GM18526 (cell line): Measurements from ENCODE around the gene GTPBP4.

Source experiments
- POLR2A ChIP-seq: IDR thresholded peaks from 3 replicates; pipeline ENCODE4 v1.6.1; 2011; ENCODE audit not compliant: insufficient read length; ENCODE audit errors: extremely low read depth

GTPBP4 gene

DNA sequence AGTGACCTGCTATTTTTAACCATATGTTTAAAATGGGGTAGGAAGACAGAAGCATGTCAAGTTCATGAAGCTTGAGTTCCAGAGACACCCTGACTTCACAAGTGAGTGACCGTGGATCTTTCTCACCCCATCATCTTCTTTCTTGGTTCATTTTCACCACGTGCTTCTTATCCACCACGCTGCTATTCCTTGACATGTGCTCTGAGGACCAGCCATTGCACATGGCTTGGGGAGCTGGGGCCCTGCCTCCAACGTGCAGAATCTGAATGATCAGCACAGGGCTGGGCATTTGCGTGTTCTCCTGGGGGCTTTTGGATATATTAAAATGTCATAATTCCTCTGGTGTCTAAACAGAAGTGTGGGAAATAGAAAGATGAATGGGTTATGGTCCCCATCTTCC lies 25.0 kb upstream of the GTPBP4 start:
- no peak for TF ChIP-seq POLR2A

DNA sequence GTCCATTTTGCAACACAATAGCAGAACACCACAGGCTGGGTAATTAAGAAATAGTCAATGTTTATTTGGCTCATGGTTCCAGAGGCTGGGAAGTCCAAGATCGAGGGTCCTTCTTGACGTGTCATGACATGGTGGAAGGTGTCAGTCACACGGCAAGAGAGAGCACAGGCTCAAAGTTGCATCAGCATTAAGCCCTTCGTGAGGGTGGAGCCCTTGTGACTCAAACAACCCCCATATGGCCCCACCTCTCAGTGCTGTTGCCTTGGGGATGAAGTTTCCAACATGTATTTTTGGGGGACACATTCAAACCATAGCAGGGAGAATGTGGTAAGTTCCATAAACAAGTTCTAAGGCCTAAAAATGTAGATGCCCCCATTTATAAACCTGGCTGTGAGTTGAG lies 24.6 kb upstream of the GTPBP4 start:
- no peak for TF ChIP-seq POLR2A

DNA sequence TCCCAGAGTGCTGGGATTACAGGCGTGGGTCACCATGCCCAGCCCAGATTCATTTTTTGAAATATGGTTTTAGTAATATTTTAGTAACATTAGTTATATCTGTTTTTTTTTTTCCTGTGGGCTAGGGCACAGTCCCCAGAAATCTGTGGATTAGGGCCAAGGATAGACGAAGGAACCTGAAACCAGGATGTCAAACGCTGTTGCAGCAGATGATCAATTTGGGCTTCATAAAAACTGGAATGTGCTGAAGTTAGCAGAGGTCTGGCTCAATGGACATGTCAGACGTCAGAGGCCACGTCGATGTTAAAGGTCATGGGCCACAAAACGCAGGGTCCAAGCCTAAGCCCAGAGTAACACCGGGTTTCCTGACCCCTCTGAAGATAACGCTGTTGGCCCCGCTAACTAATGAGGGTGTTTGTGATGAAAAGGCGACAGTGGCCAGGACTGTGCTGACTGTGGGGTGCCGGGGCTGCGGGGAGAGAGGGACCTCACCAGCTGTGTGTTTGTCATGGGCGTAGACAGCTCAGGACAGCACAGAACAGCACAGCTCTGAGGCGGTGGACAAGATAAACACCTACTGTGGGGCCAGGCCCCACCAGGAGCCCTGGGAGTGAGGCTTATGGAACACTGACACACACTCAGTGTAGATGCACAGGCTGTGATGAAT lies 23.8 kb upstream of the GTPBP4 start:
- TF ChIP-seq POLR2A: no peak

DNA sequence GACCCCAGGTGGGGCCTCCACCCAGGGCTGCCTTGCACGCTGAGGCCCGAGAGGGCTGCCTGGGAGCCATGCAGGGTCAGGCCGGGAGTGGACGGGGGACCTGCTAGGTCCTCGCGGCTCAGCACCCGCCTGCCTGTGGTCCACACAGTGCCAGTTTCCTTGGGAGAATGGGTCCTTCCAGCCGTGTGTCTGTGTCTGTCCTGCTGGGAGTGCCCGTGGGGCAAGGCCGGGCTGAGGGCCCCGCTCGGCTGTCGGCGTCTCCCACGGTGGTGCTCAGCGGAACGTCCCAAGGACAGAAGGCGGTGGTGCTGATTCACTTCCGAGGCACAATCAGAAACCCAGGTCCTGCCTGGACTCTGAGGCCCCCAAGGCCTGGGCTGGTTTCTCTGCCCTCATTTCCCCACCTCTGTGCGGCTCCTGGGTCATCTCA lies 23.2 kb upstream of the GTPBP4 start:
- no peak for TF ChIP-seq POLR2A

DNA sequence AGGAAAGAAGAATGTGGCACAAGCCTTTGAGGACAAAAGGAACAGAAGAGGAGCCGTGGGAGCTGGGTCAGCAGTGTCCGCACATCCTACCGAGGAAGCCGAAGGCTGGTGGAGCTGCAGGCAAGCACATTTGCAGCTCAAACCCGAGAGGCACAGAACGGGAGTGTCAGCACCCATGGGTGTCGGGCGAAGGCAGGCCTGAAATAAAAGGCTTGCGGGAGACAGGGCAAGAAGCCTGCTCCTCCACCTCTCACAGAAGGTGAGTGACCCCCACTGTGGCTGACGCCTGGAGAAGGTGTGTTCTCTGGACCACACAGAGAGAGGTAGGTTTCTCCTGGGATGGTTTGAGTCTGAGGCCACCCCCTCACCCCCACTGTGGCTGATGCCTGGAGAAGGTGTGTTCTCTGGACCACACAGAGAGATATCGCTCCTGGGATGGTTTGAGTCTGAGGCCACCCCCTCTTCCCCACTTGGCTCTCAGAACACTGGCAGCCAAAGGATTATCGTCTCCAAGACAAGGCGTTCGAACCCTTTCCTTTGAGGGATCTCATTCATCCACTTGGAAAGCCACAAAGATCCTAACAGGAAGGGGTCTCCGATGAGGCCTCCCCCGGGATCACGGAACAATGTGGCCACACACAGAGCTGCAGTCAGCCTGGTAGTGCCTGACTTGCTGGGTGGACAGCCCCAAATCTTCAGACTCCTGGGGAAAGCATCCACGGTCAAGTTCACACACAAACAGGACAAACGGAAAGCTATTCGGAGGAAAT lies 21.6 kb upstream of the GTPBP4 start:
- TF ChIP-seq POLR2A: no peak

DNA sequence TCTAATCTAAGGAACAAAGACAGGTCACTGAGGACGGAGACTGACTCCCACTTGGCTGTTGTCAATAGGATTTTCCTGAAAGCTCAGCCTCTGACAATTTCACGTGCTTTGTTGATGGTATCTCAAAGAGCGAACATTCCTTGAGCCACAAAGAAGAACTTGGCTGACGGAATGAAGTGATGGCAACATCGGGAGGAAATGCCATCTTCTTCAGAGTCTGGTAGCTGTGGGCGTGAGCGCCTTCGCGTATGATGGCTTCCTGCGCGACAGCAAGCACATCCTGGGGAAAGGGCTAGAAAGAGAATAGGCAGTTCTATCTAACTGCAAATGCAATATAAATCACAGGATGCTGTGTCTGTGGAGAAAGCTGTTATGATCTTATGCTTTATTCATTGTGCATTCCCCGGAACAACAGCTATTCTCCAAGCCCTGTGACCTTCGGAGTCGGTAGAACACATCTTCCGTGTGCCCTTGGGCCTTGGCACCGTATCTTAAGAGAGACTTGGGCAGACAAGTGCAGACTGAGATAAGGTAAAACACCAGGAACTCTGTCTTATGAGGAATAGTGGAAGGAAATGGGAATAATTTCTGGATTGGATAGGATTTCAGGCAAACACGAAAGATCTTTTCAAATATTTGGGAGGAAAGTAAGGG lies 19.6 kb upstream of the GTPBP4 start:
- no peak for TF ChIP-seq POLR2A

DNA sequence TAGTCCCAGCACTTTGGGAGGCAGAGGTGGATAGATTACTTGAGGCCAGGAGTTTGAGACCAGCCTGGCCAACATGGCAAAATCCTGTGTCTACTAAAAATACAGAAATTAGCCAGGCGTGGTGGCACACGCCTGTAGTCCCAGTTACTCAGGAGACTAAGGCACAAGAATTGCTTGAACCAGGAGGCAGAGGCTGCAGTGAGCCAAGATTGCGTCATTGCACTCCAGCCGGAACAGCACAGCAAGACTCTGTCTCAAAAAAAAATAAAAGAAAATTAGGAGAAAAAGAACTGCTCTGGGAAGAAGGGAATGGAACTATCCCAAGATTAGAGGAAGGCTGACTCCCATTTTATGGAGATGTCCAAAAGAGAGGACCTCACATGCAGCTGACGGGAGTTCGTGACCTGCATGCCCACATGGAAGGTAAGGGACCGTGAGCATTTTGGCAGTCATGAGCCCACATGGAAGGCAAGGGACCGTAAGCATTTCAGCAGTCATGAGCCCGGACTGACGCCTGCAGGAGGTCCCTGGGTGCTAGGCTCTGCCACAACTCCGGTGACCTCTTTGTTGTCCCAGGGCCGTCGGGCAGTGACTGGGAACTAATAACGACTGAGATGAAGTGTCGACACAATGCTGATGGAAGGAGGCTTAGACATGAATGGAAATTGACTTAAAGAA lies 18.6 kb upstream of the GTPBP4 start:
- no peak for TF ChIP-seq POLR2A

DNA sequence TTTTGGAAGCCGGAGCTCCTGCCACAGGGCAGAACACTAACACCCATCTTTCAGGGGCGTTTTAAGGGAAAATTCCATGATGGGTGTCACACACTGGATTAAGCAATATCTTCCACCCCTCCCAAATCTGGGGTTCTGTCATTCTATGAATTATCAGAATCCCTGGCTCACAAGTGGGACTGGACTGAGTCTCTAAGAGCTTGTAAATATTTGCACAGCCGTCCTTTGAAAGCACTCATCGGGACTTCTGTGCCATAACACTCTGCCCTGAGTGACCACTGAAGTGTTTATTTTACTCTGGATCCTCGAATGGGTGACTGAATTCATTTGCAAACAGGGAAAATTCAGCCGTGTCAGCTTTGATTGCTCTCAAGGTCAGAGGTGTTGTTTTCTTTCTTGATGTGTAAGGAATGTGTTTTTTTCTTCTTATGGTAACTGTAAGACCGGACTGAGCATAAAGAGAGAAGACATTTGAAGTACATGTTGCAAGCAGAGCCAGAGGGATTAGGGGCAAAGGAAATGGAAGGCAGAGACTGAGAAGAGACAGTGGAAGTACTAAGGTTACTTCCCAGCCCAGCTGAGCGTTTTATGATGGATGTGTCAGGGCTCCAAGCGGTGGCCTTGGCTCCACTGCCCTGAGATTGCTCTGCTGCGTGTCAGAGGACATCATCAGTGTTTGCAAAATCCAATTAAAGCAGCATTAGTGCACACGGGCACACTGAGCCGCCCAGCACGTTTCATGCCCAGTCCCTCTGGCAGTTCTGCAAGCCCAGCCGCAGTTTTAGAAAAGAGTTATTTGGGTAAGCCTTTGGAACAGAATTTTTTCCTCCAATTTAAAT lies 17.7 kb upstream of the GTPBP4 start:
- no peak for TF ChIP-seq POLR2A

DNA sequence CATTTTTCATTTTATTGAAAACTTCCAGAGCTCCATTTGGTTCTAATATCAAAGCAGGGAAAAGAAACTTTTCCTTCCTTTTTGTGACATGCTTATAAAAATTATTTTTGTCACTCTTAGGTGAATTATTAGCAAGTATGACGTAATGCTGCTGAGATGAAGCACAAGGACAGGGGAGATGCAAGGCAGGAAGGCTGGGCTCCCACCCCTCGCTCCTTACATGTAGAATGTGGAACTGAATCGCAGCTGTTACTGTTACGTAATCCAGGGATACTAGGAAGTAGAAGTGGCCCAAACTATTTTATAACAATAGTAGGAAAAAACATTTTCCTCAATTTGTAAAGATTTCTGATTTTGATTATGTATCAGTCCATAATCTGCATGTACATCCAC lies 17.1 kb upstream of the GTPBP4 start:
- TF ChIP-seq POLR2A: no peak

DNA sequence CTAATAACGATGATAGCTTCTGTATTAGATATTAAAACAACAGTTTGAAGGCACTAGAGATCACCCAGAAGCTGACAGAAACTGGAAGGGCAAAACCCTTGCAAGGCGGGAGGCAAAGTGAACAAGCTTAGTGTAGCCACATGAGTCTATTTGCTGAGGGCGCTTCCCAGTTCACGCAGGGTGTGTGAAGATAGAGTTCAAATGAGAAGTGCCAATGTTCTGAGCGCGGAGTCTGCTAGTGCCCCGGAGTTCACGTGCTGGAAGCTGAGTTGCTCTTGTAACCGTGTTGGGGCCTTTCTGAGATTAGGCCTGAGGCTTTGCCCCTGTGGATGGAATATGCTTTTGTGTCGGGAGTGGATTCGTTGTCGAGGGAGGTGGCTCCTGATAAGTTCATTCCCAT lies 16.6 kb upstream of the GTPBP4 start:
- no peak for TF ChIP-seq POLR2A

DNA sequence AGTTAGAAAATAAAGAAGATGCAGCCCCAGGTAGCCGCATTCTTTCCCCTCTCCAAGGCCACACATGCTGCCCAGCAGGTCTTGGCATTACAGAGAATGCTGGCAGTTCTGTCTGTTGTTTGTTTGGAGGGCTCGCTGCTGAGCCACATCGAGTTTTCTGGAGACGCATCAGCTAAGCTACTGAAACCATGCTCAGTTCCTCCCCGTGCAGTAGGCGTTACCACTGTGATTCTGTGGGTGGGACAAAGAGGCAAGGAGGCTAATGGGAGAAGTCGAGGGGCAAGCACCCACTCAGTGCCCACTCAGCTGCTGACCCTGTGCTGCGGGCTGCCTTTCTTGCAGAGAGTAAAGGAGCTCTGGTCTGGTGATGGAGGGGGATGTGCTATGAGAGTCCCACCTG lies 15.5 kb upstream of the GTPBP4 start:
- no peak for TF ChIP-seq POLR2A

DNA sequence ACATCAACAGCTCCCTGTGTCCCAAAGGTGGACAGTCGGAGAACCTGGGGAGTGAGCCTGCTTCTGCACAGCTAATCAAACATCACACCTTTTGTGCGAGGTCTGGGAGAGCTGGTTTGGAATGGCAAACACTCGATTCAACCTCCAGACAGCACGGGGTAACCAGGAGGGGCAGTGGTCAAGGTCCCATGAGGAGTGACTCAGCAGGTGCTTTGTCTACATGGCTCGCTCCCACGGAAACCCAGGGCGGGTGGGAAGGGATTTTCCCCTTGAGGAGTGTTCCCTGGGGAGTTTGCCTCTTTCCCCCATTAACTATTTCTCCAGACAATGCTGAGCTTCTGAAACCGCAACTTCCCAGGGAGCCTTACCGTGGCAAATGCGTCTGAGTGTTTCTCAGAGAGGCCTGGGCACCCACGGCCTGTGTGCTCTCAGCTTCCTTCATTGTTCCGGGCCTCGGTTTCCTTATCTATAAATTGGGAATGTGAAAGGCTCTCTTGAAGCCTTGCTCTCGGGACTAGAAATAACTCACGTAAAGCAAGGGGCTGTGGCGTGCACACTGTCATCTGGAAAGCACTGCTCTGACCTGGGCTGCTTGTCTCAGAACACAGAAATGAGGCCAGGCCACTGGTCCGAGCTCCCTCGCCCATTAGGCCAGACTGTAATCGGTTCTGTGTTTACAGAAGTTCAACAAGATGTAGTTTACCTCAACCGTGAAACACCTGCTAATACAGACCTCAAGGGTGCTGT lies 14.0 kb upstream of the GTPBP4 start:
- TF ChIP-seq POLR2A: no peak

DNA sequence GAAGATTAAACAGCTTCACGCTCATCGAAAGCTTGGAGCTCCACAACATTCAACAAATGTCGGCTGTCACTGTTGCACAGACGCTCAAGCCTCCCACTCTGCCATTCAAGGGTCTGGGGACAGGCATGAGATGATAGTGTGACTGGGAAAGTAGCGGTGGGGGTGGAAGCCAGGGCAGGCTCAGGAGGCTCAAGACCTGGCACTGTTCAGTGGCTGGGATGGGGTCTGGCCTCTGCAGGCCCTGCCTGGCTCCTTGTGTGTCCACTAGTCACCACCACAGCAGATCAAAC lies 13.5 kb upstream of the GTPBP4 start:
- no peak for TF ChIP-seq POLR2A

DNA sequence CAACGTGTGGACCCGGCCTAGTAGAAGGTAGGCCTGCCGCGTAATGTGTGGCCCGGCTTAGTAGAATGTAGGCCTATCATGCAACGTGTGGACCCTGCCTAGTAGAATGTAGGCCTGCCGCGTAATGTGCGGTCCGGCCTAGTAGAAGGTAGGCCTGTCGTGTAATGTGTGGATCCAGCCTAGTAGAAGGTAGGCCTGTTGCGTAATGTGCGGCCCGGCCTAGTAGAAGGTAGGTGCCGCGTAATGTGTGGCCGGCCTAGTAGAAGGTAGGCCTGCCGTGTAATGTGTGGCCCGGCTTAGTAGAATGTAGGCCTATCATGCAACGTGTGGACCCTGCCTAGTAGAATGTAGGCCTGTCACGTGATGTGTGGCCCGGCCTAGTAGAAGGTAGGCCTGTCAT lies 11.9 kb upstream of the GTPBP4 start:
- no peak for TF ChIP-seq POLR2A
